ENCODE results near the gene FMNL2.

- TF ChIP-seq EZH2 (IDR thresholded peaks at IDR 0.05; ENCODE audit: insufficient read depth, poor library complexity, severe bottlenecking) (no peak), EZH2phosphoT487 (IDR thresholded peaks at IDR 0.05; ENCODE audit: insufficient read depth, low read depth) (no peak)
Observed at GRCh38 chr2:152434395-152435182, 99.6 kb downstream of the FMNL2 start.
